ENCODE measurements around the gene TRIM60.
A peak's percentile ranks its signal among the peaks of the same experiment; 100 is the strongest.
"Not testable (repeated sequence)": the region's sequence is repeated elsewhere in the genome, so short reads cannot be mapped to it uniquely, and the experiment has no call there.

The TRIM60 gene

DNA sequence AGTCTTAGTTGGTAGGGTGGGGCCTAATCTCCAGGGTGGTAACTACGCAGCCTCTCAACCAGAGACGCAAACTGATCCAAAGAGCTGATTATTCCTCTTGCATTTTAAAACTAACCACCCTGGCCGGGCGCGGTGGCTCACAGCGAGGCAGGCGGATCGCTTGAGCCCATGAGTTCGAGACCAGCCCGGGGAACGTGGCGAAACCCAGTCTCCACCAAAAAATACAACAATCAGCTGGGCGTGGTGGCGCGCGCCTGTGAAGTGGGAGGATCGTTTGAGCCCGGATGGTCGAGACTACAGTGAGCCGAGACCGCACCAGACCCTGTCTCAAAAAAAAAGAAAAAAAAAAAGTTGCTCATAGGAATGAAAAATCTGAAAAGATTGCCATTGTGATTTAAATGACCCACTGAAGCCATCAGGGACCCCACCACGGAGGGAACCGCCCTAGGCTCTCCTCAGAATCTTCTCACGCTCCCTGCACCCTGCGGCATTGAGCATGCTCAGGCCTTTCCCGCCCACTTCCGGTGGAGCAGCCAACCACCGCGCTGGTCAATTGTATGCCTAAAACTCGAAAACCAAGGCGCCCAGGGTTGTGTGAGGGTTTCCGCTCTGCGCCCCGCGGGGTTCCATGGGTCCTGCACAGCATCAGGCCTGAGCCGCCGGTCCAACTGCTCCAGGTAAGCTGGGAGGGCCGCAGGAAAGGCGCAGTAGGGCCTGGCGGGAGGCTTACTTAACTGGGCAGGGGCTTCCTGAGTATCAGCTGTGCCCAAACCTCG is at the start of gene TRIM60:
Gene TRIM60, plus strand, starts transcription at position 564 of the 776 bp plus-strand sequence. CDS start 8,074 bp downstream, outside the sequence.
- DNase-seq: no peak

DNA sequence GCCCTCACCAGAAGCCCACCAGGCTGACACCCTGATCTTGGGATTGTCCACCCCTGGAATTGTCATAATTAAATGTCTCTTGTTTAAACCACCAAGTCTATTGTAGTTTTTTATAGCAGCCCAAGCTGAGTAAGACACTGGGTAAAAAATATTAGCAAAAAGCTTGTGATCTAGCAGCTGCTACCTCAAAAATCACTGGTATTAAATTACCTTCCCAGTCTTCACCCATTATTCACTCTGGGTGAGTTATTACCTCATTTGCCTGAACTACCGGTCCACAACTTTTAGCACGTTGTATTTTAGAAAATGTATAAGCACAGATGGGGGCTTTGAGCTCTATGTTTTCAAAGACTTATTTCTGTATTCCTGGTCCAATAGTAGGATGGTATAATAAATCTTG is 42.3 kb upstream of the TRIM60 start:
- DNase-seq: no peak

DNA sequence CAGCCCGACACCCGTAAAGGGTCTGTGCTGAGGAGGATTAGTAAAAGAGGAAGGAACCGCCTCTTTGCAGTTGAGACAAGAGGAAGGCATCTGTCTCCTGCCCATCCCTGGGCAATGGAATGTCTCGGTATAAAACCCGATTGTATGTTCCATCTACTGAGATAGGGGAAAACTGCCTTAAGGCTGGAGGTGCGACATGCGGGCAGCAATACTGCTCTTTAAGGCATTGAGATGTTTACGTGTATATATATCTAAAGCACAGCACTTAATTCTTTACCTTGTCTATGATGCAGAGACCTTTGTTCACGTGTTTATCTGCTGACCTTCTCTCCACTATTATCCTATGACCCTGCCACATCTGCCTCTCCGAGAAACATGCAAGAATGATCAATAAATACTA is 41.0 kb upstream of the TRIM60 start:
- DNase-seq: not testable (repeated sequence)

GRCh38 chr4:164996123-164996522 is 35.7 kb upstream of the TRIM60 start:
- not testable (repeated sequence) for DNase-seq

GRCh38 chr4:164997324-164997723 is 34.5 kb upstream of the TRIM60 start:
- DNase-seq: no peak

- no peak for DNase-seq
Measured at GRCh38 chr4:164997941-164998340, 33.9 kb upstream of the TRIM60 start.

GRCh38 chr4:164998526-164999080 is 33.2 kb upstream of the TRIM60 start:
- not testable (repeated sequence) for DNase-seq

DNA sequence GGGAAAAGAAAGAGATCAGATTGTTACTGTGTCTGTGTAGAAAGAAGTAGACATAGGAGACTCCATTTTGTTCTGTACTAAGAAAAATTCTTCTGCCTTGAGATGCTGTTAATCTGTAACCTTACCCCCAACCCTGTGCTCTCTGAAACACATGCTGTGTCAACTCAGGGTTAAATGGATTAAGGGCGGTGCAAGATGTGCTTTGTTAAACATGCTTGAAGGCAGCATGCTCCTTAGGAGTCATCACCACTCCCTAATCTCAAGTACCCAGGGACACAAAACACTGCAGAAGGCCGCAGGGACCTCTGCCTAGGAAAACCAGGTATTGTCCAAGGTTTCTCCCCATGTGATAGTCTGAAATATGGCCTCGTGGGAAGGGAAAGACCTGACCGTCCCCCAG is 29.8 kb upstream of the TRIM60 start:
- not testable (repeated sequence) for DNase-seq

DNA sequence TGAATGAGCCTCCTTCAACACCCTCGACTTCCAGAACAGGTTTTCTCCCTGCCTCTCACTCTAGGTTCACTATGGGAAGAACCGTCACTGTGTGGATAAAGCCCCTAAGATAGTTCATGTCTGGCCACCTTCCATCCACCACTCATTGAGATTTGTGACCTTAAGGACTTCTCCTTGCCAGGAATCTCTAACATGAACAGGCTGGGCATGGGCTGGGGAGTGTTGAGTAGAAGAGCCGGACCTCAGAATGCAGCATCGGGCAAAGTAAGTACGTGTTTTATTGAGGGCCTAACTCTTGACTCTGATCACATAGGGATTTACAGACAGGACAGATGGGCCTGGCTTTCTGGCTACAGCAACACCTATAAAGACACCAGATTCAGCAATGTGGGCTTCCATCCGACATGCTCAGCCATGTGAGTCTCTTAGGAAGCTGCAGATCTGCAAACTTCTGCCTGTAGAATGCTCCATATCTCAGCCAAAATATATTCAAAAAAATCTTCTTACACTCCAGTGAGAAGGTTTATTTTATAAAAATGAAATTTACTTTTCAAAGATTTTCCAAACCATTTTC is 26.4 kb upstream of the TRIM60 start:
- peak; percentile 41 for DNase-seq

- no peak for DNase-seq
Measured at GRCh38 chr4:165006456-165006855, 25.3 kb upstream of the TRIM60 start.

GRCh38 chr4:165006886-165007285 is 24.9 kb upstream of the TRIM60 start:
- no peak for DNase-seq

- DNase-seq: no peak
Measured at GRCh38 chr4:165009493-165010227, 22.1 kb upstream of the TRIM60 start.

DNA sequence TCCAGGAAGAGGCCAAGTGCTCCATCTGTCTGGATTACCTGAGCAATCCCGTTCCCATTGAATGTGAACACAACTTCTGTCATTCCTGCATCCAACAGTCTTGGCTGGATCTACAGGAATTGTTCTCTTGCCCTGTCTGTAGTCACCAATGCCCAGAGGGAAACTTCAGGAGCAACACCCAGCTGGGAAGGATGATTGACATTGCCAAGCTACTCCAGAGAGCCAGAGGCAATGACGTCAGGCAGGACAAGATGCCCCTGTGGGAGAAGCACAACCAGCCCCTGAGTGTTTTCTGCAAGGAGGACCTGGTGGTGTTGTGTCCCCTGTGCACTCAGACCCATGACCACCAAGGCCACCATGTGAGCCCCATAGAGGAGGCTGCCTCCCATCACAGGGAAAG is 21.3 kb upstream of the TRIM60 start:
- no peak for DNase-seq

DNA sequence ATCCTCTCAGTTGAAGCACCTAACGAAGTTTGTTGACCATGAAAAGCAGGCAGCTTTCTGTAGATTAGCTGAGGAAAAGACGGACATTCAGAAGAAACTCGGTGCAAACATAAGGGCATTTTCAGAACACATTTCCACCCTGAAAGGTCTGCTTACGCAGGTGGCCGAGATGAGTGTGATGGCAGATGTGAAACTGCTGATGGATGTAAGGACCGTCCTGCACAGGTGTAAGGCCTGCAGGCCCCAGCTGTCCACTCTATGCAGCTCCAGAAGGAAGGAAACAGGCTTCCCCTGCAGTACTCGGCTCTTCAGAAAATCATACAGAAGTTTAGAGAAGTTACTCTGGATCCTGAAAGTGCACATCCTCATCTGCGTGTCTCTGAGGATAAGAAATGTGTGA is 20.8 kb upstream of the TRIM60 start:
- no peak for DNase-seq

DNA sequence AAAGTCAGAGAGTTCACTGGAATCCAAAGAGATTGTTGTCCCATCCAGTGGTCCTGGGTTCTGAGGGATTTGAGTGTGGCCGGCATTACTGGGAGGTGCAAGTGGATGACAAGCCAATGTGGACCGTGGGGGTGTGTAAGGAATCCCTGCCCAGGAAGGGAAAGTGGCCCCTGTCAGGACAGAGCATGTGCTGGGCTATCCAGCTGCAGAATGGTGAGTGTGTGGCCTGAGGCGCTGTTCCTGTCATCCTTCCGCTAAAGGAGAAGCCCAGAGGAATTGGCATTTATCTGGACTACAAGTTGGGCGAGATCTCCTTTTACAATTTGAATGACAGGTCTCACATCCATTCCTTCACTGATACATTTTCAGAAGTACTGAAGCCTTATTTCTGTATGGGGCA is 20.4 kb upstream of the TRIM60 start:
- DNase-seq: no peak

DNA sequence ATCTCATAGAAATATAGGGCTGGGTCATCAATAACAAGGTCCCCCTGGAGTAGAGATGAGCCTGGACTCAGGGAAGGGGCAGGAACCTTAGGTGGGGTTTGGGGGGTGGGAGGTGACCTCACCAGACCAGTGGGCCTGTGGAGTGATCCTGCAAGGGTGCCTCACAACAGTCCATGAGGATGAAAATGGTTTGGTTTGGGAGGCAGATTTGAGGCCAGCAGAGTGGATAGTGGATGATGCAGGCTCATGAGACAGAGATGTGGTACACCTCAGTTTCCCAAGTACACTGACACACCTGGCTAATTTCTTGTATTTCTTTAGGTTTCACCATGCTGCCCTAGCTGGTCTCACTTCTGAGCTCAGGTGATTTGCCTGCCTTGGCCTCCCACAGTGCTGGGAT is 18.1 kb upstream of the TRIM60 start:
- DNase-seq: no peak

- no peak for DNase-seq
Measured at GRCh38 chr4:165016971-165017370, 14.8 kb upstream of the TRIM60 start.

DNA sequence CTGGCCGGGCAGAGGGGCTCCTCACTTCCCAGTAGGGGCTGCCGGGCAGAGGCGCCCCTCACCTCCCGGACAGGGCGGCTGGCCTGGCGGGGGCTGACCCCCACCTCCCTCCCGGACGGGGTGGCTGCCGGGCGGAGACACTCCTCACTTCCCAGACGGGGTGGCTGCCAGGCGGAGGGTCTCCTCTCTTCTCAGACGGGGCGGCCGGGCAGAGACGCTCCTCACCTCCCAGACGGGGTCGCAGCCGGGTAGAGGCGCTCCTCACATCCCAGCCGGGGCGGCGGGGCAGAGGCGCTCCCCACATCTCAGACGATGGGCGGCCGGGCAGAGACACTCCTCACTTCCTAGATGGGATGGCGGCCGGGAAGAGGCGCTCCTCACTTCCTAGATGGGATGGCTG is 11.8 kb upstream of the TRIM60 start:
- DNase-seq: not testable (repeated sequence)

DNA sequence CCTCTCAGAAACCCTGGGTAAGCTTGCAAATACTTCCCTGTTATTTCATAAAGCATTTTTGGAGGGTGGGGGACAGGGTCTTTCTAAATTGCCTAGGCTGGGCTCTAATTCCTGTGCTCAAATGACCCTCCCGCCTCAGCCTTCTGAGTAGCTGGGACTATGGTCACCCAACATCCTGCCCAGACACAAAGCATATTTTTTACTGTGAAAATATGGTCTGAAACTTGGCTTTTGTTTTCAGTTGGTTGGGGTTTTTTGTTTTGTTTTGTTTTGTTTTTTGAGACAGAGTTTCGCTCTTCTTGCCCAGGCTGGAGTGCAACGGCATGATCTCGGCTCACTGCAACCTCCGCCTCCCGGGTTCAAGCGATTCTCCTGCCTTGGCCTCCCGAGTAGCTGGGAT is 6.0 kb upstream of the TRIM60 start:
- not testable (repeated sequence) for DNase-seq

DNA sequence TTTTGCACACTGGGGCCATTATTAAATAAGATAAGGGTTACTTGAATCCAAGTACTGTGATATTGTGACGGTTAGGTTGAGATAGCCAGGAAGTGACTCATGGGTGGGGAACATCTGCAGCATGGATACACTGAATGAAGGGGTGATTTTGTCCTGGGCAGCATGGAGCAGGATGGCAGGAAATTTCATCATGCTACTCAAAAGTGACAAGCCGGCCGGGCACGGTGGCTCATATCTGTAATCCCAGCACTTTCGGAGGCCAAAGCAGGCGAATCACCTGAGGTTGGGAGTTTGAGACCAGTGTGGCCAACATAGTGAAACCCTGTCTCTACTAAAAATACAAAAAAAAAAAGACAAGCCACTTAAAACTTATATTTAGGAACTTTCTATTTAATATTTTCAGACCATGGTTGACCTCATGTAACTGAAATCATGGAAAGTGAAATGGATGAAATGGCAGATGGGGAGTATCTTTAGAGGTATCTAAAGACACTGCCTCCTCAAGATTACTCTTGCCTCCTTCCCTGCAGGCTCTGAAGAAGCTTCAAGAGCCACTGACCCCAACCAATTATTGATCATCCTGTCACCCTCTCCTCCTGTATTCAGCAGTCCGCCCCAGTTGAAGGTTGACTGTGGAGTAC is 3.9 kb upstream of the TRIM60 start:
- no peak for DNase-seq

DNA sequence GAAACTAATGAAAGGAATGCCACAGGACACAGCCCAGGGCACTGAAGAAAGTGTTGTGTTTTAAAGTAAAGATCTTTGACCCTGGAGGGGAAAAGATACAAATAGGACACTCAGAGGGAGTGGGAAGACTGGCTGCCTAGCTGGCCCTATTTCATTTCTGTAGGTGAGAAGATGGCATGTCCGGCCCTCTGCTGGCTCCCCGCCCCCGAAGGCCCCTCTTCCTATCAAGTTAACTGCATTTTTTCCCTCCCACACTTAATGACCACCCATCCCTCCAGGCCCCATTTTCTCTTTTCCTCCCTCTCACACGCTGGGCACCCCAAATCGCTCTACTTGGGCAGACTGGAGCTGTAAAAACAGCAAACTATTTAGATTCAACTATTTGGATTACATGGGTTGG is 16.4 kb downstream of the TRIM60 start:
- DNase-seq: no peak

DNA sequence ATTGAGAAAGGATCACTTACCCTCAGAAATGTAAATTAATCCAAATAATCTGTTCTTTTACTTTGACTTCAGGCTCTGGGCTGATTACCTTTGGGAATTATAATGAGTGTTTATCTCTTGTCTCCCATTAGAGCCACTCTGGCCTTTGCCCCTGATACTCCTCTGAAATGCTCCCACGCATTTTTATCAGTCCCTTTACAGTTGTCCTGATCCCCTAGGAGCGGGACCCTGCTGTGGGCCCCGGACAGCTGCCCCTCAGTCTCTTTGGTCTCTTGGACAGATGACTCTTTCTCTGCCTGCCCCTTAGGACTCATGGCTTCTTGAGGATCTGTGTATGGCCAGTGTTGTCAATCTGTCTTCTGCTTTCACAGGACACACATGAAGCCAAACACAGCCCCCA is 20.8 kb downstream of the TRIM60 start:
- DNase-seq: no peak

DNA sequence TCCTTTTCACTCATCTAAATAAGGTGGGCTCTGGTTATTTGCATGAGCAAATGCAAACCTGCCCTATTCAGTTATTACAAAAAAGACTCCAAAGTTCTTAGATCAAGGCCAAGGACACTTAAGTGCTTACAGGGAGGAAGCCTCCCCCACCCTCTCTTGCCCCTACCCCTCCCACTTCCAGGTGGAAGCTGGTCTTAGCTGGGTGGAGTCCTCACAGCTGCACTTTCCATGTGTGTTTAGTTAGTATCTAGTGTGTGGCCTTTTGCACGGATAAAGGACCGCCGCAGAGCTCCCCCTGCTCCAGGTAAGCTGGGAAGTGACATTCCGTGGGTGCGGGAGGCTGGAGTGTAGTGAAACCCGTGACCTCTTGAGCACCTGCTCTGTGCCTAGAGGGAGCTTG is 21.8 kb downstream of the TRIM60 start, which contains the start of gene TRIM75:
Gene TRIM75, plus strand, starts transcription at position 222 of the 400 bp plus-strand sequence. CDS start 5,282 bp downstream, outside the sequence.
- no peak for DNase-seq

Measured in NCI-H524 treated with DMSO at 0.1 percent for 48 hours (cell line).